ENCODE data around the gene PRR5L.
A peak's percentile ranks its signal among the peaks of the same experiment; 100 is the strongest.

PRR5L gene

GRCh38 chr11:36357831-36358230, 61.7 kb downstream of the PRR5L start:
- H2AFZ ChIP-seq (ENCODE audit: low read depth, low read length) = no peak overlapping the region
- no peak overlapping the region for H3K18ac ChIP-seq (ENCODE audit: low read depth in 1 of 2, low read length in 2 of 2)
- WGBS = 92% methylated on average over 1 of the region's 2 CpGs

GRCh38 chr11:36358436-36358835, 62.3 kb downstream of the PRR5L start:
- H3K14ac ChIP-seq (ENCODE audit: low read length in 2 of 2) = no peak overlapping the region
- no peak overlapping the region for H3K4me2 ChIP-seq (ENCODE audit: low read length, poor library complexity, severe bottlenecking)
- no peak overlapping the region for H3K4me3 ChIP-seq (ENCODE audit: insufficient read depth in 1 of 2, low read depth in 1 of 2, low read length in 2 of 2)
- no peak overlapping the region for H2BK5ac ChIP-seq (ENCODE audit: low read depth, low read length, poor library complexity, severe bottlenecking)
- H3K9ac ChIP-seq (ENCODE audit: low read length) = no peak overlapping the region
- H3K9me3 ChIP-seq (ENCODE audit: control insufficient read depth, low read length) = no peaks in the 10 kb centered on the region
- H3K4me1 ChIP-seq (ENCODE audit: control insufficient read depth, insufficient read depth, low read depth, low read length) = peaks cover 9% of the 10 kb centered on the region
- H2AFZ ChIP-seq (ENCODE audit: low read depth, low read length) = no peak overlapping the region
- H4K8ac ChIP-seq (ENCODE audit: low read length) = no peak overlapping the region
- H2AK5ac ChIP-seq (ENCODE audit: low read length, severe bottlenecking) = peak overlapping the region; percentile 55
- peaks cover 0 to 3% of the 10 kb centered on the region in 2 experiments for H3K27me3 ChIP-seq (ENCODE audit: control insufficient read depth in 1 of 2, insufficient read depth in 1 of 2, low read length in 2 of 2)
- no CpG with 5 or more reads among the region's 3 CpGs for WGBS
- DNase-seq = no peak
- H3K4ac ChIP-seq (ENCODE audit: low read depth in 1 of 2, low read length in 2 of 2) = no peak overlapping the region
- H4K91ac ChIP-seq (ENCODE audit: low read length) = no peak overlapping the region
- no peak overlapping the region for H3K23ac ChIP-seq (ENCODE audit: low read length in 2 of 2)
- no peaks in the 10 kb centered on the region for H3K36me3 ChIP-seq (ENCODE audit: control insufficient read depth in 1 of 2, insufficient read depth in 2 of 2, low read depth in 1 of 2, low read length in 2 of 2)
- no peak overlapping the region for H3K18ac ChIP-seq (ENCODE audit: low read depth in 1 of 2, low read length in 2 of 2)
- no peak overlapping the region for H2BK15ac ChIP-seq (ENCODE audit: low read depth, poor library complexity, severe bottlenecking)
- H3K79me1 ChIP-seq (replicated peaks; ENCODE audit: low read length, poor library complexity, severe bottlenecking) = no peaks in the 10 kb centered on the region
- no peak overlapping the region for H2BK120ac ChIP-seq (ENCODE audit: low read depth, low read length)
- no peak overlapping the region for H2BK12ac ChIP-seq (ENCODE audit: low read length in 2 of 2)
- H3K27ac ChIP-seq (ENCODE audit: low read length, poor library complexity, severe bottlenecking) = no peak overlapping the region

More at GRCh38 chr11:36357831-36358230, 61.7 kb downstream of the PRR5L start:
- Histone ChIP-seq H2AK5ac (ENCODE audit: low read length, severe bottlenecking) (no peak overlapping the region), H3K36me3 (ENCODE audit: control insufficient read depth in 1 of 2, insufficient read depth in 2 of 2, low read depth in 1 of 2, low read length in 2 of 2) (no peaks in the 10 kb centered on the region), H2BK12ac (ENCODE audit: low read length in 2 of 2) (no peak overlapping the region), H3K79me1 (replicated peaks; ENCODE audit: low read length, poor library complexity, severe bottlenecking) (no peaks in the 10 kb centered on the region), H3K9ac (ENCODE audit: low read length) (no peak overlapping the region), H3K23ac (ENCODE audit: low read length in 2 of 2) (no peak overlapping the region), H3K4ac (ENCODE audit: low read depth in 1 of 2, low read length in 2 of 2) (no peak overlapping the region), H4K8ac (ENCODE audit: low read length) (no peak overlapping the region), H2BK120ac (ENCODE audit: low read depth, low read length) (no peak overlapping the region), H3K27me3 (ENCODE audit: control insufficient read depth in 1 of 2, insufficient read depth in 1 of 2, low read length in 2 of 2) (peaks cover 0 to 9% of the 10 kb centered on the region in 2 experiments), H3K4me2 (ENCODE audit: low read length, poor library complexity, severe bottlenecking) (no peak overlapping the region), H2BK15ac (ENCODE audit: low read depth, poor library complexity, severe bottlenecking) (no peak overlapping the region), H3K9me3 (ENCODE audit: control insufficient read depth, low read length) (no peaks in the 10 kb centered on the region), H4K91ac (ENCODE audit: low read length) (no peak overlapping the region), H2BK5ac (ENCODE audit: low read depth, low read length, poor library complexity, severe bottlenecking) (no peak overlapping the region), H3K27ac (ENCODE audit: low read length, poor library complexity, severe bottlenecking) (no peak overlapping the region), H3K14ac (ENCODE audit: low read length in 2 of 2) (no peak overlapping the region), H3K4me3 (ENCODE audit: insufficient read depth in 1 of 2, low read depth in 1 of 2, low read length in 2 of 2) (no peak overlapping the region), H3K4me1 (ENCODE audit: control insufficient read depth, insufficient read depth, low read depth, low read length) (peaks cover 7% of the 10 kb centered on the region)
- DNase-seq = no peak

GRCh38 chr11:36360318-36360717, 64.2 kb downstream of the PRR5L start:
- no peaks in the 10 kb centered on the region for H3K36me3 ChIP-seq (ENCODE audit: control insufficient read depth in 1 of 2, insufficient read depth in 2 of 2, low read depth in 1 of 2, low read length in 2 of 2)
- H3K18ac ChIP-seq (ENCODE audit: low read depth in 1 of 2, low read length in 2 of 2) = no peak overlapping the region
- no peak overlapping the region for H3K9ac ChIP-seq (ENCODE audit: low read length)
- no peak overlapping the region for H3K4me2 ChIP-seq (ENCODE audit: low read length, poor library complexity, severe bottlenecking)
- H3K27me3 ChIP-seq (ENCODE audit: control insufficient read depth in 1 of 2, insufficient read depth in 1 of 2, low read length in 2 of 2) = no peaks in the 10 kb centered on the region
- H3K14ac ChIP-seq (ENCODE audit: low read length in 2 of 2) = no peak overlapping the region
- 98% methylated on average over 3 of the region's 3 CpGs for WGBS
- no peak overlapping the region for H2BK5ac ChIP-seq (ENCODE audit: low read depth, low read length, poor library complexity, severe bottlenecking)
- no peak for DNase-seq
- no peak overlapping the region for H3K23ac ChIP-seq (ENCODE audit: low read length in 2 of 2)
- peak overlapping the region; percentile 4 to 59 for H2BK12ac ChIP-seq (ENCODE audit: low read length in 2 of 2)
- no peak overlapping the region for H2AFZ ChIP-seq (ENCODE audit: low read depth, low read length)
- no peak overlapping the region for H2BK15ac ChIP-seq (ENCODE audit: low read depth, poor library complexity, severe bottlenecking)
- no peaks in the 10 kb centered on the region for H3K79me1 ChIP-seq (replicated peaks; ENCODE audit: low read length, poor library complexity, severe bottlenecking)
- no peaks in the 10 kb centered on the region for H3K9me3 ChIP-seq (ENCODE audit: control insufficient read depth, low read length)
- H4K91ac ChIP-seq (ENCODE audit: low read length) = peak overlapping the region; percentile 25
- H2BK120ac ChIP-seq (ENCODE audit: low read depth, low read length) = no peak overlapping the region
- H3K27ac ChIP-seq (ENCODE audit: low read length, poor library complexity, severe bottlenecking) = peak overlapping the region; percentile 84
- peak overlapping the region; percentile 1 for H2AK5ac ChIP-seq (ENCODE audit: low read length, severe bottlenecking)
- no peak overlapping the region for H3K4ac ChIP-seq (ENCODE audit: low read depth in 1 of 2, low read length in 2 of 2)
- H3K4me3 ChIP-seq (ENCODE audit: insufficient read depth in 1 of 2, low read depth in 1 of 2, low read length in 2 of 2) = no peak overlapping the region
- no peak overlapping the region for H4K8ac ChIP-seq (ENCODE audit: low read length)
- peaks cover 16% of the 10 kb centered on the region for H3K4me1 ChIP-seq (ENCODE audit: control insufficient read depth, insufficient read depth, low read depth, low read length)

DNA sequence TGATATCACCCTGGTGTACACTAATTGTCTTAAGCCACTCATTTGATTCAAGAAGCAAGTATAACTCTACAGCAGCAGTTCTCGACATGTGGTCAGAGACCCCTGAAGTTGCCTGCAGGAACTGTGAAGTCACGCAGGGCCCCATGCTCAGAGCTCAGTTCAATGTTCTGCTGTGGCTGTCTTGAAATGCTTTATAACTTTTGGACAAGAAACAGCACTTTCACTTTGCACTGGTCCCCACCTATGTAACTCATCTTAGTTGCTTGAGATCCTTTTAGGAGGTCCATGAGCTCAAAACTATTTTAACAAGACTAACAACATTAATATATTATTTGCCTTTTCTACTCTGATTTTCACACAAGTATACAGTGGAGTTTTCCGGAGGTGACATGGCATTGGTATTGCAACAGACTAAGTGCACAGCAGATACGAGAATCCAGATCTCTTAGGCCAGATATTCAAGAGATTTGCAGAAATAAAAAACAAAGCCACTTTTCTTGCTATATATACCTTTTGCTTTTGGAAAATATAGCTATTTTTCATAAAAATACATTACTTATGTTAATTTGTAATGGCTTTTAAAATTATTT, 64.8 kb downstream of the PRR5L start:
- peak; percentile 45 for DNase-seq
- Histone ChIP-seq H2BK12ac (ENCODE audit: low read length in 2 of 2) (no peak overlapping the region), H3K4me3 (ENCODE audit: insufficient read depth in 1 of 2, low read depth in 1 of 2, low read length in 2 of 2) (peak overlapping the region in 1 of 2 experiments; percentile 70), H3K23ac (ENCODE audit: low read length in 2 of 2) (no peak overlapping the region), H2BK5ac (ENCODE audit: low read depth, low read length, poor library complexity, severe bottlenecking) (peak overlapping the region; percentile 19), H3K36me3 (ENCODE audit: control insufficient read depth in 1 of 2, insufficient read depth in 2 of 2, low read depth in 1 of 2, low read length in 2 of 2) (no peaks in the 10 kb centered on the region), H2AFZ (ENCODE audit: low read depth, low read length) (no peak overlapping the region), H3K4me2 (ENCODE audit: low read length, poor library complexity, severe bottlenecking) (peak overlapping the region; percentile 44), H2AK5ac (ENCODE audit: low read length, severe bottlenecking) (peak overlapping the region; percentile 40), H3K27ac (ENCODE audit: low read length, poor library complexity, severe bottlenecking) (peak overlapping the region; percentile 84), H3K9me3 (ENCODE audit: control insufficient read depth, low read length) (no peaks in the 10 kb centered on the region), H3K4me1 (ENCODE audit: control insufficient read depth, insufficient read depth, low read depth, low read length) (peaks cover 14% of the 10 kb centered on the region), H2BK120ac (ENCODE audit: low read depth, low read length) (no peak overlapping the region), H3K14ac (ENCODE audit: low read length in 2 of 2) (no peak overlapping the region), H4K8ac (ENCODE audit: low read length) (no peak overlapping the region), H4K91ac (ENCODE audit: low read length) (no peak overlapping the region), H3K79me1 (replicated peaks; ENCODE audit: low read length, poor library complexity, severe bottlenecking) (no peaks in the 10 kb centered on the region), H3K27me3 (ENCODE audit: control insufficient read depth in 1 of 2, insufficient read depth in 1 of 2, low read length in 2 of 2) (no peaks in the 10 kb centered on the region), H3K9ac (ENCODE audit: low read length) (peak overlapping the region; percentile 35), H3K18ac (ENCODE audit: low read depth in 1 of 2, low read length in 2 of 2) (no peak overlapping the region), H2BK15ac (ENCODE audit: low read depth, poor library complexity, severe bottlenecking) (no peak overlapping the region), H3K4ac (ENCODE audit: low read depth in 1 of 2, low read length in 2 of 2) (no peak overlapping the region)
- 83% methylated on average over 4 of the region's 4 CpGs for WGBS

All from mesenchymal stem cell (in vitro differentiated cells and primary cell).